AG08395 (cell line): ENCODE results near the gene LELP1.
"Not testable (repeated sequence)": the region's sequence is repeated elsewhere in the genome, so short reads cannot be mapped to it uniquely, and the experiment has no call there.

Source experiments
- DNase-seq: peaks from one replicate; pipeline ENCODE4 v3.0.0; 2012; ENCODE audit warnings: mixed read lengths, low spot score

Gene LELP1

DNA sequence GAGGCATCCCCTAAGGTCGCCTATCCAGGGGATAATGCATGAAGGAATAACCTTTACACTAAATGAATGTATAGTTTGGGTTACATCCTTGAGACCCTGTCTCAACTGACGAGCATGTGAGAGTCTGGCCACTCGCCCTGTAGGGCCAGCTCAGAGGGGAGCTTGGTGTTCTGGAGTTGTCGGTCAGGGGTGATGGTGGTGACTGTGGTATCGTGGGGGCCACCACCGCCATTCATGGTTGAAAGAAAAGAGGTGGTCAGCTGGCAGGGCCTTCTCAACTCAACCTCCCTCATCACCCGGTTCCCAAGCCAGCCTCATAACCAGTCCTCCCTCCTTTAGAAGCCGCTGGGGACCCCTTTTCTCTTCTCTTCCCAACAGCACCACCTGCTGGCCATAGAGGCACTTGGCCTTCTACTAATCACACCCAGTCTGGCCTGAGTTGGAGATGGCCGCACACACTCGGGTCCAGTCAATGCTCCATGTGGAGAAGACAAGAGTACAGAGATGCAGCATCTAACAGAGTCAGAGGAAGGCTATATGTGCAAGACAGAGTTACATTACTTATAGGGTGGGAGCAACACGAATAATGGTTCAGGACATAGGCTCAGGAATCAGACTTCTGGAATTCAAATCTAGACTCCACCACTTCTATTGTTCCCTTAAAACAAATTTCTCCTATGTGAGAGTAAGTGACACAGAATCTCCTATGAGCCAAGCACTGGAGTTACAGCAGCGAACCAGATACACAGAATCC is 26.0 kb downstream of the LELP1 start:
- not testable (repeated sequence) for DNase-seq

DNA sequence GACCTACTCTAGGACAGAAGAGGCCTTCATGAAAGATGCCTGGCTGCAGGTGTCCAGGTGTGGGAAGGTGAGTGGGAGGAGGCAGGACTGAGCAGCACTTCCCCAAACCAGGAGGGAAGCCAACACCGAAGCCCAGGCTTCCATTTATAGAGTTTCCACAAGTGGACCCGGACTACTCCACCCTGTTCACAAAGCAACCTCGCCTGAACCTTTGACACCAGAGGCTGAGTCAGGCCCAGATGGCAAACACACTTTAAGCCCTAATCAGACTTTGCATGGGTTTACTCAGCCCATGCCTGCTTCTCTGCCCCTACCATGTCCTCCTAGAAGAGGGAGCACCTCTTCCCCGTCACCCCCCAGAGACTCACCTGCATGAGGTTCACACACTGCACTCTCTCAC is 28.1 kb downstream of the LELP1 start:
- no peak for DNase-seq

DNA sequence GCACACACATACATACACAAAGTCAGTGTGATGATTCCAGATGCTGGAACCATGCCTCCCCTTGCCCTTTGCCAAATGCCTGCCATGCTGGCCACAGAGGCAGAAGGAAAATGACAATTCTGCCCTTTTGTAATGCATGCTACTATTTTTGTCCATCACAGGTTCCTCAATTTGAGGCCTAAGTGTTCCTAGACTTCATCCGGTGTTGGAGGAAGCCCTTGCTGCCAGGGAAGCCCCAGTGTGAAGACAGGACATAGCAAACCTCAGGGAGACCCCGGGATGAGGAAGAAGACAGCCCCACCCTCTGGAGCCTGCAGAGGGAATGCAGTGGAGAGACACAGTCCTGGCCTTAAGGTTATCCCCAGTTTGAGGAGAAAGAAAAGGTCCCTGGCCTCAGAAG is 28.6 kb downstream of the LELP1 start:
- no peak for DNase-seq

DNA sequence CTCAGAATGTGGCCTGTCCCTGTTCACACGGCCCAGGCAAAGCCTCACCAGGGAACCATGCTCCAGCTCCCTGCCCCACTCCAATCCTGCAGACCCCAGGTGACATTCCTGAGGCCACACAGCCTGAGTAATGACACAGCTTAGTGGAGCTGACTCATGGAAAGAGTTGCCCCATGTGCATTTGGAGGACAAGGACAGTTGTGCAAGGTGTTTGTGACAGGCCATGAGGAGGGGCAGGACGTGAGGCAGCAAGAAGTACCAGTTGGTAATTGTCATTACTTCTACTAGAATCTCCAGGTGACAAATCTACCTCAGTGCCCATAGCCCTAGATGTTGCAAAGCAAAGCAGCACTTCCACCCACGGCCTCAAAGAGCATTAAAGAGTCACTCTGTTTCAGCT is 29.3 kb downstream of the LELP1 start:
- DNase-seq = no peak

DNA sequence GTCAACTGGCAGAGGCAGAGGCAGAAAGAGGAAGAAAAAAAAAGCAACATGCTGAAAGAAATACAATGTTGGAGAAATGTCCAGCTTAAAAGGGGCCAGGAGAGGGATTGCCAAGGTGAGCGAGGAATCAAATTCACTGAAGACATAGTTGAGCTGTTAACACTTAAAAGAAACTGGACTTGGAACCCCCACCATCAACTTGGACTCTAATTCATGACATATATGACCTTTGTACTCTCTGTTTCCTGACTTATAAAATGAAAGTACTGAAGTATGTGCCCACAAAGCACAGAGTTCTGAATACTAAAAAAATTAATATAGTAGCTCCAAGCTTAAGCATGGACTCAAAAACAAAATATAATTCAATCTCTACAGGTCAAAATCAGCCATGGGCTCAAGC is 30.2 kb downstream of the LELP1 start:
- DNase-seq = no peak

DNA sequence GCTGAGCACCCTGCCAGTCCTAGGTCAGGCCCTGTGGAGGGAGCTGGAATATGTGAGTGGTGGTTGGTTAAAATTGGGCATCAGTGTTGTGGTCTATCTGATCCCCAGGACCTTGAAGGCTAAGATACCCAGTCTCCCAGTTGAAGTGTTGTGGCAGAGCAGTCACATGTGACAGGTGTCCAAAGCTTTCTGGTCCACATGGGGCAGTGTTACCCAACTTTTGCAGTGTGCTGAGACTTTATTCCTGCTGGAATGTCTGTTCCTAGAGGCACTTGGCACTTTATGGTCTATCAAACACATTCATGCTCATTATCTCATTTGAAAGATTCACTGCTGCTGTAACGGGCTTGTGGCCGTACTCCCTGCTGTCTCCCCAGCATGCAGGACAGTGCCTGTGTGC is 35.3 kb downstream of the LELP1 start:
- DNase-seq = no peak

DNA sequence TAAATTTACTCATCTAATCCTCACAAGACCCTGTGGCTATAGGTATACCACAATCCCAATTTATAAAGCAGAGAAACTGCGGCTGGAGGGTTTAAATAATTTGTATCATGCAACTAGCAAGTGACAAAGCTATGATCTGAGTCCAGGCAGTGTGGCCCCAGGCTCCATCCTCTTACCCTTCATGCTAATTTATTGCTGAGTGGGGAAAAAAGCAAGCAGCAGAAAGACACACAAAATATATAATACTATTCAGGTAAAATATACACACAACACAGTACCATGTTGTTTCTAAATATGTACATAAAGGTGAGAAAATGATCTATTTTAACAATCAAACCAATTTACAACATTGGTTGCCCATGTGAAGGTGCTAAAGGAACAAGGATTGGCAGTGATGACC is 38.9 kb downstream of the LELP1 start:
- DNase-seq = no peak

DNA sequence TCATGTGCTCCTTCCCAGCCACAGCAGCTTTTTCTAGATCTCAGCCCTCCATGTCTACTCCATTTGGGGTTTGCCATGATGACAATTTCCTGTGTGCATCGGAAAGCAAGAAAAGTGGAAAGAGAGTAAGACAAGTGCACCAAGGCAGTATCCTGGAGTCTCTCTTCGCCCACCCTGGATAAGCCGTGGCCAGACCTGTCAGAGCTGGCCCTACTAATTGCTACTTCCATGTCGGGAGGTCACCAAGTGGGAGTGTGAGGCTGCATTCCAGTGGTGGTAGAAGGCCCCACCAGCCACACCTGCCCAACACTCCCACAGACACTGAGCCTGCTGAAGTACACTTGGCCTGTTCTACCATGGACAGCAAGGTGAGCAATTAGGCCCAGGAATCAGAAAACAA is 42.2 kb downstream of the LELP1 start:
- DNase-seq = no peak

DNA sequence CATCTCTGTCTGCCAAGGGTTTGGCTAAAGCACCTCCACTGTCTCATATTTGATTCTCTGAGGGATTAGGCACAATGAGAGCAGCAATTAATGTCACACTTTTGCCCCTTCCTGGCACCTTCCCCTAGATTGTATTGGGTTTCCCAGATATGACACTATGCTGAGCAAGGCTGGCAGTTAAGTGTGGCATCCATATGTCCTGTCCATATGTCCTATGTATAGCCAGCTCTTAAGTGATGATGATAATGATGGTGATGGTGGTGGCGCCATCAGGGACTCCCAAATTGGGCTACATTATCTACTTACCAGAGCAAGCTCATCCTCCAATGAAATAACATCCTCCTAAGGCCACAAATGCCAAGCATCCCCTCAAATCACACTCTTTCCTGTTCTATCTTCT is 42.8 kb downstream of the LELP1 start:
- DNase-seq = no peak

DNA sequence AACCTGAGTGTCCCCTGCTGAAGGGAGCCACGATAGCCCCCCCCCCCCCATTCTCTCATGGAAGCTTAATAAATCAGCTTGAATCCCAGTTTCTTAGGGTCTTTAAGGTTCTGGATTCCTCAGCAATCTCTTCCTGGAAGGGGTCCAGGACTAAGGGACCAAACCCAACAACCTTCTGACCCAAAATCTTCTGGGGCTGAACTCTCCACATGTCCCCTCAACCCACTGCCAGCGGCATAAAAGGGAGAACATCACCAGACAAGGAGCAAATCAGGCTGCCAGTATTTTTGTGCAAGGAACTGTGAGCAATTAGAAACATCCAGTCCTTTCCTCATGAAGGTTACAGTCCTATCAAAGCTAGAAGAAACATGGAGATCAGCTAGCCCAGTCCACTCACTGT is 43.6 kb downstream of the LELP1 start:
- DNase-seq = no peak

DNA sequence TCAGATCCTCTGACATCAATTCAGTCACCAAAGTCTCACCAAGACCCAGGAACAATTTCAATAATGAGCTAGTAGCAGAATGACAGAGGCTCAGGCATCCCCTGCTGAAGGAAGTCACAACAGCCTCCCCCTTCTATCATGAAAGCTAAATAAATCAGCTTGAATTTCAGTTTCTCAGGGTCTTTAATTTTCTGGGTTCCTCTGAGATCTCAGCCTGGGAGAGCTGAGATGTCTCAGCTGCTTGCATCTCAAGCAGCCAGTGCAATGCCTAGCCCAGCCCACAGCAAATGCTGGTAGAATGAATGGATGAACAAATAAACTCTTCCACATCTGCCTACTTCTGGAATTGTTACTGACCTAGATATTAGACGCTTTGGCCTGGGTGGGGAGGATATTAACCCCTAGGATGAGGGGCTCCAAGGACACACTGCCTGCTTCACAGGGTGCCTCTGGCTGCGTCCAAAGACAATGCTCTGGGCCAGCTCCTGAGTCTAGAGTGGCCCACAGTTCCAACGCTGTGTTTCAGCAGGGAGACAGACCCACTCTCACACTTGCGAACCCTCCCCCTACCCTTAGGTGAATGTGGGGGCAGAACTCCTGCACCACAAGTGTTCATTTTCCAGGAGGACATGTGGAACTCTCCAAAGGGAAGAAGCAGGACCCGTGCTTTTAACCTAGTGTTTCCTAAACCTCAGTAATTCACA is 45.1 kb downstream of the LELP1 start:
- no peak for DNase-seq

DNA sequence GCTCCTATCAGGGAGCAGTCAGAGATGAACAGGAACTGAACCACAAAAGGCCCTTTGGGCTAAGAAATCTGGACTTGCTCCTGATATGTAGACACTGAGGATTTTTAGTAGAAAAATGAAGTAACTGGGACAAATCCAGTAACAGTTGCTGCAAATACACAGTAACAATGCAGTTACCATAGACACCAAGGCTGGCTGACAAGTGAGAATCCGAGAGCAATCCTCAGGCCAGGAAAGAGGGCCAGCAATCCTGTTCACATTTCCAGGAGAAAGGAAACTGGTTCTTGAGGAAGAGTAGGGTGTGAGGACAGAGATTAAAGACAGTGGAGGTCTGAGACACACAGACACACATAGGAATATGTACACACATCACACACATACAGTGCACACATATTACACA is 46.9 kb downstream of the LELP1 start:
- DNase-seq = no peak

DNA sequence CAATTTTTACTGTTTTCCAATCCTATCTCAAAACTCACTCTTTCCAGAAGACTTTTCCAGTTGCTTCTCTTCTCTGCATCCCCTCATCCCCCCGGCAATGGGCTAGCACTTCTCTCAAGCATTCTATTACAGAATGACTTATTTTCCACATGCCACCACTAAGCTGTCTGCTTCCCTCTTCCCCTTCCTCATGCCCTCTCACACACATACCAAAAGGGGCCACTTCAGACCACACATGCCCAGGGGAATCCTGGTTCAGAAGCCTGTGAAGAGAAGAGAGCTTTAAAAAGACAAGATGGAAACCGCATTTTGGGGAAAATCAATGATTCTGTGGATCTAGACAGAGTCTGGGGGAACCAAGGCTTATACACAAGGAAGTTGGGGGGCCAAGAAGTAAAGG is 47.9 kb downstream of the LELP1 start:
- no peak for DNase-seq

DNA sequence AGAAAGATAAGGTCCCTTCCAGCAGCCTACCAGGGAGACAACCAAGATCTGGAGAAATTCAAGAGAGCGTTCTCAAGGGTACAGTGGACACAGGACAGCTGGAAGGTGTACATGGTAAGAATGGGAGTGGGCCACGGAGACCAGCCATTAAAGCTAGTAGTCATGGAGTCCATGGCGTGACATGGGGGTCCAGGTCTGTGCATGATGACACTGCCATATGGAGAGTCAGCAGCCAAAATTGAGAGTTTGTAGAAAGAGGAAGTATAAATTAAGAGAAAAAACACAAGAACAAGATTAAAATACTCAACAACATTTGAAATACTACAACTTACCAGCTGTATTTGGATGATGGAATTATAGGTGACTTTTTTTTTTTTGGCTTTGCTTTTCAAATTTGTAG is 48.3 kb downstream of the LELP1 start:
- DNase-seq = no peak

DNA sequence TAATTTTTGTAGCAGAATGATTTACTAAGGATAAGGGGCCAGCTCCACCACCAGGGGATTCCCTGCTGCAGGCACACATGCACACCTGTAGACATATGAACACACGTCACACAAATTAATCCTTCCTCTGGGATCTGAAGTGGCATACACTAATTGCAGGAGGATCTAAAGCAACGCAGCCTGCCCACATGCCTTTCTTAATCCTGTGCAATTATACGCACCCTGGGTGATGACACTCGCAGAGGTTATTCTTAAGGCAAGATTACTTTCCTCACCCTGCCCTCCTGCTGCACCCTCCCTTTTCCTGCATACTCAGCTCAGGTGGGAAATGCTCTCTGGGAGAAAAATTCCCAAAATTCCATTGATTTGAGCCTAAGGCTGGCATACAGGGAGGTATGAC is 48.8 kb downstream of the LELP1 start:
- DNase-seq = no peak

DNA sequence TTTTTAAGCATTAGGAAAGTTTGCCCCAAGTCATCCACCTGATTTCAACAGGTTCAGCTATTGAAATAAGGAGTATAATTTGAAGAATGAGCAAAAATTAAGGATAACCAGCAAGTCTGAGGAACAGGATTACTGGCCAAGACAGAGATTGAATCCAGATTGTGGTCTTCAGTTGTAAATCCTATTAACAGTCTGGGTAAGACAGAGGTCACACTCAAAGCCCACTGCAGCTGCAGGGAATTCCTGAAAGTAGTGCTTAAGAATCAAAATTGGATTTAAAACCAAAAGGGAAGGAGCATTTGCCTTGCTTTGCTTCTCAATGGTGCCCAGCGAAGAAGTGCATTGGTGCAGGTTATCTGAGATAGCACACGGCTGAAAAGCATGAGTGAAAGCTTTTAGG is 49.8 kb downstream of the LELP1 start:
- DNase-seq = no peak

DNA sequence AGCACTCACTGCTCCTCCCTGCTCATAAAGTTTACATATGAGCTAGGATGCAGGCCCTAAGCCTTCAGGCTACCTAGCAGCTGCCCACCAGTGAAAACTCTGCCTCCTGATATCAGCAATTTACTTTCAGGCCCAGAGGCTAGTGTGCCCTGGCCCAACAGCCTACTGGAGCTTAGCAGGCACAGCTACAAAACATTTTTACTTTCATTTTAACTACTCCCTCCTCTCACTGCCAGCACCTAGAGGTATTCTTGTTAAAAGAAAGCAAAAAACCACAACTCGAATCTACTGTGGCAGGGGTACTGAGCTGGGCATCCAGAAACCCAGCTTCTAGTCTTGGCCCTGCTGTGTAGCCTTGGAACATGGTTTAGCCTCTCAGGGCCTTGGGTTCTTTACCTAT is 50.5 kb downstream of the LELP1 start:
- DNase-seq = no peak
